ENCODE measurements around the gene PLOD3.

Gene PLOD3

GRCh38 chr7:101239191-101239950 is 22.0 kb upstream of the PLOD3 start:
- DNase-seq: no peak

GRCh38 chr7:101238226-101239182 is 21.1 kb upstream of the PLOD3 start:
- DNase-seq: no peak

GRCh38 chr7:101237206-101238067 is 20.1 kb upstream of the PLOD3 start, which contains the start of gene CLDN15:
Gene CLDN15 (minus strand): TSS chr7:101237802. CDS start chr7:101237581, 221 bp downstream.
- peak; percentile 64 for DNase-seq

GRCh38 chr7:101236292-101236835 is 19.0 kb upstream of the PLOD3 start:
- no peak for DNase-seq

GRCh38 chr7:101235522-101235921 is 18.1 kb upstream of the PLOD3 start:
- no peak for DNase-seq

- DNase-seq: no peak
Observed at GRCh38 chr7:101235050-101235449, 17.7 kb upstream of the PLOD3 start.

GRCh38 chr7:101234636-101235035 is 17.3 kb upstream of the PLOD3 start:
- DNase-seq: no peak

- no peak for DNase-seq
Observed at GRCh38 chr7:101233907-101234547, 16.6 kb upstream of the PLOD3 start.

GRCh38 chr7:101232141-101232850 is 14.9 kb upstream of the PLOD3 start:
- DNase-seq: no peak

- no peak for DNase-seq
Observed at GRCh38 chr7:101231644-101232043, 14.3 kb upstream of the PLOD3 start.

- no peak for DNase-seq
Observed at GRCh38 chr7:101226721-101227120, 9.3 kb upstream of the PLOD3 start.

- no peak for DNase-seq
Observed at GRCh38 chr7:101225650-101226049, 8.3 kb upstream of the PLOD3 start.

GRCh38 chr7:101223528-101223927 is 6.1 kb upstream of the PLOD3 start:
- DNase-seq: no peak

GRCh38 chr7:101222275-101222830 is 5.0 kb upstream of the PLOD3 start:
- DNase-seq: no peak

GRCh38 chr7:101220295-101220694 is 2.9 kb upstream of the PLOD3 start:
- DNase-seq: no peak

- DNase-seq: no peak
Observed at GRCh38 chr7:101218236-101219125, 1.1 kb upstream of the PLOD3 start.

- DNase-seq: no peak
Observed at GRCh38 chr7:101216860-101217387, 457 bp downstream of the PLOD3 start.

GRCh38 chr7:101216001-101216859 is 1.2 kb downstream of the PLOD3 start:
- peak; percentile 30 for DNase-seq
